Kidney glomerular epithelial cell (primary cell): ENCODE measurements around the gene DBX1.
"Not testable (repeated sequence)": the region's sequence is repeated elsewhere in the genome, so short reads cannot be mapped to it uniquely, and the experiment has no call there.

ENCODE experiments used
- DNase-seq: peaks from one replicate; lab custom pipeline; 2025; lab: John Stamatoyannopoulos, UW

Gene DBX1

DNA sequence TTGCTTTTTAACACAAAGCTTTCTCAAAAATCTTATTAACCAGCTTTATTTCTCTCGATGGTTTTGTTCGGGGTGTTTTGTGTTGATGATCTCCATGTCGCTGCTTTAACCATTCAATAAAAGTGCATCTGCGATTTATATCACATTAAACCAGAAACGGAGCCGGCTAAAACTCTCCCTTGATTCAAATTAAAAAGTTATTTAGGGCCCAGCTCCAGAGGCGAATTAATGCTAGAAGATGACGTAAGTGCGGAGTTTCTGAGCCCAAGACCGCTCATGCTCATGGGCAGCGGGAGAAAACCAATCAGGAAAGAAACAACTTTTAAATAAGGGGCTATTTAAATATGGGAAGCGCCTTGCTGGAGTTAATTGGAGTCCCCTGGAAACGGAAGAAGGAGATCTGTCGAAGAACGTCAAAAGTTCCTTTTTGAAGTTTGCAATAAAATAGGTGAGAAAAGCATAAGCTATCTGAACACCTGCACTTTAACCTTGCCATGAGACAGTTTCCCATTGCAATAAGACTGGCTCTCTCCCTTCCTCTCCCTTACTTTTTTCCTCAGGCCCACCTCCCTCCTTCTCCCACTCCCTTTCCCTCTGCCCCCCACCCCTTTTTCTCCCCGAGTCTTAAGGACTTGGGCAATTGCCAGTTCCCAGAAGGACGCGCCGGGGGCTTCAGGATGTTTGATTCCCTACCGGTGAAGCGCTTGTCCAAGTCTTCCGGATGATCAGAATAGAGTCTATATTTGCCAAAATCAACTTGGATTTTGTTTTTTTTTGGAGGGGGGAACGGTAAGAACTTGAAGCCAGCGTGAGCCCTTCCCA lies 1.9 kb upstream of the DBX1 start:
- DNase-seq: no peak

GRCh38 chr11:20161230-20161918 lies 1.1 kb upstream of the DBX1 start:
- DNase-seq: no peak

- no peak for DNase-seq
Measured at GRCh38 chr11:20159466-20160381, 551 bp downstream of the DBX1 start.

- peak; percentile 44 for DNase-seq
Measured at GRCh38 chr11:20158597-20159257, 1.5 kb downstream of the DBX1 start.

DNA sequence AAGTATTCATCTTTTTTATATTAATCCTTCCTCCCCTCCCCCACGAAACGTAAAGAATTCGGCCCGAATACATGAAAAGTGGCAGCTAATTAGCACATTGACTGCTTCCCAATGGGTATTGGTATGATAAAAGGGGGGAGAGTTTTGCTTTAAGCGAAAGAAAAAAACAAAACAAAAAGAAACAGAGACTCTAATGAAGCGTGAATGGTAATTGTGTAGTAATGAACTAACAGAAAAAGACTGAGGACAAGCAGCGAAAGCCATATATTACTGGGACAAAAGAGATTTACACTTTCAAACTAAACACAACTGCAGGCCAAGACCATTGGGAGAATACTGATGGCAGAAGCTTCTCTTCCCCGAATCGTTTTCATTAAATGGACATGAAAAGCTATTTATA lies 2.5 kb downstream of the DBX1 start:
- DNase-seq: no peak

DNA sequence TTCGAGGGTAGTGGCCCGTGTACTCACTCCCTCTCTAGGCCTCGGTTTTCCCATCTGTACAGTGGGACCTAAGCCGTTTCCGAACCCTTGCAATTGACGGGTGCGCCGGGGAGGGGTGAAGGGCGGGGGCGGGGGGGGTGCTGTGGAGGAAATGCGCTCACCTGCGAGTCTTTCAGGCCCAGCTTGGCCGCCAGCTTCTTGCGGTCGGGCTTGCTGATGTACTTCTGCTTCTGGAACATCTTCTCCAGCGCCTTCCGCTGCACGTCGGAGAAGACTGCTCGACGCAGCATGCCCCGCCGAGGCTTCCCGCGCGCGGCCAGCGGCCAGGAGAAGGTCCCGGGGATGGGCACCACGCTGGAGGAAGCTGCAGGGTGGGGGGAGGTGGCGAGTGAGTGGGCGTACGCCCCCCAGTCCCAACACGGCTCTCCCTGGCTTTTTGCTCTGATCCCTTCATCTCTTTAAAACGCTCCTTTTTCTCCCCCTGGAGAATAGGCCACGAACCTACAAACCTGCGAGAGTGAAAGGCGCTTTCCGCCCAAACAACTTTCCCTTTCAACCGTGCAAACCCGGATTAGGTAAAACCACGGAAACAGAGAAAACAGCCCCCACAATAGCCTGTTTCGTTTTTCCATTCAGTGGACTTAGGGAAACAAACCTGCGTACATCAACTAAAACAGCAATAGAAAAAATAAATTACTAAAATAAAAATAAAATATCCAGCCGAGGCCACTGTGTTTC lies 3.2 kb downstream of the DBX1 start:
- no peak for DNase-seq

GRCh38 chr11:20156280-20156875 lies 3.9 kb downstream of the DBX1 start:
- no peak for DNase-seq

- DNase-seq: no peak
Measured at GRCh38 chr11:20155683-20156279, 4.5 kb downstream of the DBX1 start.

DNA sequence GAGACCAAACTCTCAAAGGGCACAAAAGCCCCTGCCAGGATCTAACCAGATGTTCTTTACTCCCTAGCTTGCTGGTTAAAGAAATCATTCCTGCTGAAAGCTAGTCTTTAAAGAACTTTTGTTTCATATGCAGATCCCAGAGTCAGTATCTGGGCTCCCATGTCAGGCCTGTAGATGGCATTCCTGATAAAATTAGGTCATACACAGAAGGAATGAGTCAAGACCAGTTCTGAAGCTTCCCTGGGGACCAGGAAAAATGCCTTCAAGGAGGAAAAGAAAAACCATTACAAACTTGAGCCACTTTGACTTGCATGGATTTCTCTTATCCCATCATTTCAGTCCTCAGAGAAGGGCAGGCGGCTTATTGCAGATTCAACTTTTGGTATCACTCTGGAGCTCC lies 5.9 kb downstream of the DBX1 start:
- no peak for DNase-seq

GRCh38 chr11:20138707-20139106 lies 21.6 kb downstream of the DBX1 start:
- no peak for DNase-seq

- no peak for DNase-seq
Measured at GRCh38 chr11:20137637-20138036, 22.6 kb downstream of the DBX1 start.

- no peak for DNase-seq
Measured at GRCh38 chr11:20134991-20135736, 25.1 kb downstream of the DBX1 start.

GRCh38 chr11:20132667-20133039 lies 27.6 kb downstream of the DBX1 start:
- no peak for DNase-seq

- DNase-seq: peak; percentile 56
Measured at GRCh38 chr11:20131788-20132666, 28.2 kb downstream of the DBX1 start.

DNA sequence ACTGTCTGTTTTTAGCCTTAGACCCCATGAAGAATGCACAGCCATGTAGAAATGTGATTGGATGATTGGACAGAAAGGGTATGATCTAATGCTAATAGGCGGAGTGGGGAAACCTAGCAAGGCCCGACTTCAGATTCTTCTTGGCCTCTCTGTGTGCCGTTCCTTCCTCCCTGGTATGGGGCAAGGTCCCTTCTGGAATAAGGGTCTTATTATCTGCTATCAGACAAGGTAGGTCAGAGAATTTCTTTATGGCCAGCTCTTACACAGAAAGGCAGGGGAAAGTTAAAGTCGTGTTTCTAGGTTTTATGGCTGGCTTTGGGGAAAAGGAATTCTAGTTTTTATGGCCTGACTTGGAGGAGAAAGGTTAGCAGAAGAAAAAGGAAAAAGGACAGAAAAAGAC lies 30.6 kb downstream of the DBX1 start:
- no peak for DNase-seq

DNA sequence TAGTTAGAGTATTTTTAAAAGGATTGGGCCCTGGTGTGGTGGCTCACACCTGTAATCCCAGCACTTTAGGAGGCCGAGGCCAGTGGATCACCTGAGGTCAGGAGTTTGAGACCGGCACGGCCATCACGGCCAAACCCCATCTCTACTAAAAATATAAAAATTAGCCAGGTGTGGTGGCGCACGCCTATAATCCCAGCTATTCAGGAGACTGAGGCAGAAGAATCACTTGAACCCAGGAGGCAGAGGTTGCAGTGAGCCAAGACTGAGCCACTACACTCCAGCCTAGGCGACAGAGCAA lies 31.8 kb downstream of the DBX1 start:
- not testable (repeated sequence) for DNase-seq

DNA sequence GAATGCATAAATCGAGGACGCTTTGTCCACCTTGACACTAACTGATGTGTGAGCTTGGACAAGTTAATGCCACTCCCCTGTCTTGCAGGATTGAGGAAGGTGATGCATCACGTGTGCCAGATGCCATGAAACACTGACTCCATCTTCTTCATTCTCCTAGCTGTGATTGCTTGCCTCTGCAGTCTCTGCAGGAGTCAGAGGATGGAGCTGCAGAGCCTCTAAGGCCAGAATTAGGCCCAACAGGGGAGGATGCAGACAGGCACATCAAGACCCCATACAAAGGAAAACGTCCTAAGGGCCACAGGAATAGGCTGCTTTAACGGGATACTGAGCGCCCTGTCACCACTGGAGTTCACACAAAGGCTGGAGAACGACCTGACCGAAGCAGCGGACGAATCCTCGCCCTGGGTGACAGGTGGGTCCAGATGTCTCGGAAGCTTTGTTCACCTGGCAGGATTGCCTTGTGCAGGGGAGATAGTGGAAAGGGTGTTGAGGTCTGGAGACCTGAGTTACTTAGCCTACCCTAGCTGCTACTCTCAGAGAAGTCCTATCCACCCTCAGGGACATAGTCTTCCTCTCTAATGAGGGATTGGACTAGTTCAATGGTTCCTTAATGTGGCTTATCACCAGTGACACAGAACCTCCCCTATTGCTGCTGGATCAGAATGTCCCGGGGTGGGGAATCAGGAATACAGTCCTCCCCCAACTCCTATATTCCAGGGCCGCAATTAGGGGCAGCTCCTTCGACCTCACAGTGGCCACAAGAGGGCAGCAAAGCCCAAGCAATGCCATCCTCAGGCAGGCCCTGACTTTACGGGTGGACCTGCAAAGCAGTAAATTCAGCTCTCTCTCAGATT lies 32.4 kb downstream of the DBX1 start:
- DNase-seq: peak; percentile 39

DNA sequence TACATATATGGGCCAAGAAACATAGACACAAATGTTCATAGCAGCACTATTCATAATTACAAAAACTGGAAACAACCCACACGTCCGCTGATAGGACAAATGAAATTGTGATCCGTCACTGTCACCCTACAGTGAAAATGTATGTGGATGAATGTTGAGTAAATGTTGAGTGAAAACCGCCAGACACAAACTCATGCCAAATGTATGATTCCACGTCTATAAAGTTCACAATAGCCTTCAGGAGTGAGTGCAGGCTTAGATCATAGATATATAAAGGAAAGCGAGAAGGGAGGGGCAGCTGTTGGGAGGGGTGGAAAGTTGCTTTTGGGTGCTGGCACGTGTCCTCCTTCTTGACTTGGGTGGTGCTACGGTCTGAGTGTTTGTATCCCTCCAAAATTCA lies 33.6 kb downstream of the DBX1 start:
- no peak for DNase-seq
